Activated naive CD4-positive, alpha-beta T cell treated with anti-CD3 and anti-CD28 coated beads, Interleukin-2, amount 50 U/mL, for 72 hours (primary cell): Measurements from ENCODE around the gene FAT1. TPM values are rescaled to one million over a fixed set of nuclear protein-coding genes. Genes with fewer than 3 reads are reported as not detected.
"Not testable (repeated sequence)": the region's sequence is repeated elsewhere in the genome, so short reads cannot be mapped to it uniquely, and the experiment has no call there.

Experiments
- ATAC-seq, 2 donors: fragments of 150-1000 bp; cut with Tn5 transposase; 2 replicates each; pipeline ENCODE4 v1.10.0; 2021; ENCODE audit warnings: mild to moderate bottlenecking in 2 of 2, moderate library complexity in 2 of 2
- DNase-seq, 2 donors: peaks; one replicate each; pipeline ENCODE4 v3.0.0; 2021 to 2022; ENCODE audit warnings: low spot score in 2 of 2
- H3K27ac Mint-ChIP-seq, 2 donors: one replicate each; pipeline ENCODE4 v1.8.0; 2022; ENCODE audit warnings: mild to moderate bottlenecking in 2 of 2, mixed read lengths in 2 of 2
- H3K36me3 Mint-ChIP-seq, 2 donors: one replicate each; pipeline ENCODE4 v1.8.0; 2022; ENCODE audit warnings: mixed read lengths in 2 of 2
- H3K9me3 Mint-ChIP-seq, 2 donors: one replicate each; pipeline ENCODE4 v1.8.0; 2022; ENCODE audit warnings: mixed read lengths in 2 of 2
- total RNA-seq, 2 donors: library from RNA; stranded (reverse); gene quantifications; one replicate each; pipeline ENCODE4 v1.2.3, GENCODE V29; 2022

Gene FAT1
- total RNA-seq, 2 donors from 2014 or later = 0.02 TPM; not detected in 1

GRCh38 chr4:186757696-186758355 is 34.2 kb upstream of the FAT1 start:
- no peak overlapping the region for H3K27ac Mint-ChIP-seq
- no peak for ATAC-seq
- DNase-seq = no peak
- H3K9me3 Mint-ChIP-seq = peaks cover 23 to 24% of the 10 kb centered on the region in 2 donors
- peaks cover 5 to 11% of the 10 kb centered on the region in 2 donors for H3K36me3 Mint-ChIP-seq

GRCh38 chr4:186756550-186756949 is 32.9 kb upstream of the FAT1 start:
- not testable (repeated sequence) for DNase-seq, ATAC-seq, H3K27ac Mint-ChIP-seq
- H3K9me3 Mint-ChIP-seq = peaks cover 23 to 24% of the 10 kb centered on the region in 2 donors
- H3K36me3 Mint-ChIP-seq = peaks cover 5 to 11% of the 10 kb centered on the region in 2 donors

GRCh38 chr4:186755550-186756519 is 32.2 kb upstream of the FAT1 start:
- H3K9me3 Mint-ChIP-seq = peaks cover 23 to 24% of the 10 kb centered on the region in 2 donors
- no peak overlapping the region for H3K27ac Mint-ChIP-seq
- H3K36me3 Mint-ChIP-seq = peaks cover 5 to 11% of the 10 kb centered on the region in 2 donors

DNA sequence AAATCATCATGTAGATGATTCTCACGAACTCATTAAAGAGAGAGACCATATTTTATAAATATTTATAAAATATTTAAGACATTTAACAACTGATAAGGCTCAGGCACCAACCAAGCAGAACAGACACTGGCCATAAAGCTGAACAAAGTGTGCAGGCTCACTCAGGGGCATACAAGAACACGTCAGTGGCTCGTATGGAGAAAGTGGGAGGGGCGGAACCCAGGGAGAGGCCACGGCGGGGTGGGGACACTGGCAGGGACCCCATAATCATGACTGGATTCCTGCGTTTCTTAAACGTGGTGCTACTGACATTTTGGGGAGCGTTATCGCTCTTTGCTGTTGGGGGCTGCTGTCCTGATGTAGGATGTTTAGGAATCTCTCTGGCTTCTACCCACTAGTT is 31.3 kb upstream of the FAT1 start:
- no peak overlapping the region for H3K27ac Mint-ChIP-seq
- ATAC-seq = no peak
- peaks cover 23 to 24% of the 10 kb centered on the region in 2 donors for H3K9me3 Mint-ChIP-seq
- H3K36me3 Mint-ChIP-seq = peaks cover 5 to 11% of the 10 kb centered on the region in 2 donors
- no peak for DNase-seq

More at GRCh38 chr4:186755550-186756519, 32.2 kb upstream of the FAT1 start:
- DNase-seq (no peak), ATAC-seq (no peak)

- DNase-seq (no peak), ATAC-seq (no peak)
- peaks cover 14 to 17% of the 10 kb centered on the region in 2 donors for H3K9me3 Mint-ChIP-seq
- H3K36me3 Mint-ChIP-seq = peaks cover 0 to 6% of the 10 kb centered on the region in 2 donors
- H3K27ac Mint-ChIP-seq = no peak overlapping the region
These were observed 28.7 kb upstream of the FAT1 start for GRCh38 chr4:186752325-186752724.

DNA sequence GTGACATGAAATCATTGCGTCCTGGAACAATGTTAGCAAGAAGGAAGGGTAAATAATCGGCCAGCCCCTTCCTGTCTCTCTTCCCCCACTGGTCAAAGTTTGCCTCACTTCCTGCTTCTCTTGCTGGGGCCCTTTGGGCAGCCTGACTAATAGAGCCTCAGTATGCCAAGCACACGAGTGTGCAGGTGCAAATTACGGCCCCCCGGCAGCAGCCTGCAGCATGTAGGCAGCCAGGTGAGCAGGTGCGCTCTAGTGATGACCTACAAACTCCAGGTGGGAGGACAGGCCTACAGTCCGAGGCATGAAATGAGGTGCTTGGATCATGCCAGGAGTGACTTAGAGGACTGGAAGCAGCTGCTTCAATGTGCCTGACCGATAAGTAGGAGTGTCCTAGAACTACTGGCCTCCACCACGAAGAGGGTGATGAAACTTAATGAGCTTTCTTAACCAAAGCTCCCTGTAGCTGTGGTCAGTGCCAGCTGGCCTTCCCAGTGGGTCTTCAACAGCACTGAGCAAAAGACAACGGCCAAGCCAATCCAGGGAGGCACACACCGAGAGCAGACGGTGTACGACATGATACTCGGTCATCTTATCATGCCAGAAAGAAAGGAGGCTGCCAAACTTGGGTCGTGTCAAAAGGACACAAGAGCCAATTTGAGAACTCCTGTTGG is 26.1 kb upstream of the FAT1 start:
- Mint-ChIP-seq H3K36me3 (no peaks in the 10 kb centered on the region), H3K9me3 (peaks cover 0 to 6% of the 10 kb centered on the region in 2 donors), H3K27ac (no peak overlapping the region)
- no peak for ATAC-seq
- no peak for DNase-seq

- Mint-ChIP-seq H3K36me3 (no peaks in the 10 kb centered on the region), H3K27ac (no peak overlapping the region), H3K9me3 (peaks cover 0 to 6% of the 10 kb centered on the region in 2 donors)
- DNase-seq = no peak
- ATAC-seq = no peak
These were observed 22.9 kb upstream of the FAT1 start for GRCh38 chr4:186746581-186746980.

DNA sequence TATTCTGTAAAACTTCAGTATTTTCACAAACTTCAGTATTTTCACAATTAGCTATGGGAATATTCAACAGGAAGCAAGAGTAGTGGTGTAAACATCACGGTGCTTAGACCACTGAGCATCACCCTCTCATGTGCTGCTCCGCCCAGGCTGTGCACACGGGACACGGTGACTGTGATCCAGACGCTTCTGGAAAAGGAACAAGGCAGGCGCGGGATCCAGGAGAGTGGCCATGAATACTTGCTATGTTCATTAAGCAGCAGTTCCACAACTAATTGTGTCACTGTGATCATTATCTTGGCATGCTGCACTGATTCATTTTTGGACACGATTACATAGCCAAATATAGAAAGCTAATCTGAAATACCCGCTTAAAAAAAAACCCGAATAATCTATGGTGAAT is 19.6 kb upstream of the FAT1 start:
- H3K9me3 Mint-ChIP-seq = peaks cover 0 to 10% of the 10 kb centered on the region in 2 donors
- no peak for ATAC-seq
- no peak overlapping the region for H3K27ac Mint-ChIP-seq
- no peak for DNase-seq
- no peaks in the 10 kb centered on the region for H3K36me3 Mint-ChIP-seq

GRCh38 chr4:186740822-186741221 is 17.2 kb upstream of the FAT1 start:
- Mint-ChIP-seq H3K9me3 (peaks cover 0 to 10% of the 10 kb centered on the region in 2 donors), H3K36me3 (no peaks in the 10 kb centered on the region), H3K27ac (no peak overlapping the region)
- ATAC-seq (no peak), DNase-seq (no peak)

GRCh38 chr4:186739802-186740434 is 16.3 kb upstream of the FAT1 start:
- peaks cover 0 to 5% of the 10 kb centered on the region in 2 donors for H3K9me3 Mint-ChIP-seq
- no peaks in the 10 kb centered on the region for H3K36me3 Mint-ChIP-seq
- DNase-seq (no peak), ATAC-seq (no peak)
- no peak overlapping the region for H3K27ac Mint-ChIP-seq

DNA sequence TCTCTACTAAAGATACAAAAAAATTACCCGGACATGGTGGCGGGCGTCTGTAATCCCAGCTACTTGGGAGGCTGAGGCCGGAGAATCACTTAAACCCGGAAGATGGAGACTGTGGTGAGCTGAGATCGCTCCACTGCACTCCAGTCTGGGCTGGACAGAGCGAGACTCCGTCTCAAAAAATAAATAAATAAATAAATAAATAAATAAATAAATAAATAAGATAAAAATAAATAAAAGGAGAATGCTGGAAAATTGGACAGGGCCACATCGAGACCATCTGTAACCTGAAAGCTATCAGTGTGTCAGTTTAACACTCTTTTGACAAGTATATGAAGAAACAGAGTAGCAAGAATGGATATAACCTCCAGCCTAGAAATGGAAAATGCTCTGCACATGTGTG is 15.7 kb upstream of the FAT1 start:
- H3K9me3 Mint-ChIP-seq = peaks cover 0 to 4% of the 10 kb centered on the region in 2 donors
- H3K27ac Mint-ChIP-seq = no peak overlapping the region
- ATAC-seq (no peak), DNase-seq (no peak)
- no peaks in the 10 kb centered on the region for H3K36me3 Mint-ChIP-seq

GRCh38 chr4:186738421-186738820 is 14.8 kb upstream of the FAT1 start:
- no peaks in the 10 kb centered on the region for H3K36me3 Mint-ChIP-seq
- no peak overlapping the region for H3K27ac Mint-ChIP-seq
- peaks cover 0 to 4% of the 10 kb centered on the region in 2 donors for H3K9me3 Mint-ChIP-seq
- no peak for ATAC-seq
- DNase-seq = no peak

- Mint-ChIP-seq H3K9me3 (peaks cover 3 to 4% of the 10 kb centered on the region in 2 donors), H3K36me3 (no peaks in the 10 kb centered on the region), H3K27ac (no peak overlapping the region)
- no peak for ATAC-seq
- DNase-seq = no peak
These were observed 13.8 kb upstream of the FAT1 start for GRCh38 chr4:186737427-186737826.

DNA sequence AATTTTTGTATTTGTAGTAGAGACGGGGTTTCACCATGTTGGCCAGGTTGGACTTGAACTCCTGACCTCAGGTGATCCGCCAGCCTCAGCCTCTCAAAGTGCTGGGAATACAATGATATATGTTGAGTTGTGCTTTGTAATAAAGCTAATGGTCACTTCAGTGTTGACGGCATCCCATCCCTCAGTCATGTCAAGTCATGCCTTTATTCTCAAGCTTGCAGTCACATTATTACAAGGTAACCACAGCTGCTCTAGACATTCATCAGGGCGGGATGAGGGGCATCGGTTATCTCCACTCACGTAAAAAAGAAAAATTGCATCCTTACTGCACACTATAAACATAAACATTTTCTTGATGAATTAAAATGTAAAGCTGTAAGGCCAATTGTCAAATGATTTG is 12.8 kb upstream of the FAT1 start:
- H3K27ac Mint-ChIP-seq = no peak overlapping the region

GRCh38 chr4:186734251-186734650 is 10.6 kb upstream of the FAT1 start:
- Mint-ChIP-seq H3K36me3 (no peaks in the 10 kb centered on the region), H3K9me3 (peaks cover 0 to 5% of the 10 kb centered on the region in 2 donors), H3K27ac (no peak overlapping the region)
- DNase-seq = no peak
- ATAC-seq = no peak

More for the DNA sequence above, 12.8 kb upstream of the FAT1 start:
- H3K36me3 Mint-ChIP-seq = no peaks in the 10 kb centered on the region
- DNase-seq (no peak), ATAC-seq (no peak)
- H3K9me3 Mint-ChIP-seq = peaks cover 4 to 5% of the 10 kb centered on the region in 2 donors

GRCh38 chr4:186733778-186734177 is 10.1 kb upstream of the FAT1 start:
- Mint-ChIP-seq H3K36me3 (no peaks in the 10 kb centered on the region), H3K27ac (peak overlapping the region in 1 of 2 donors; percentile 13), H3K9me3 (peaks cover 0 to 5% of the 10 kb centered on the region in 2 donors)
- DNase-seq (no peak), ATAC-seq (no peak)
